Vagina (tissue), 2 donors: Measurements from ENCODE around the gene EBF4. TPM values are rescaled to one million over a fixed set of nuclear protein-coding genes. Genes with fewer than 3 reads are reported as not detected.
"Not testable (repeated sequence)": the region's sequence is repeated elsewhere in the genome, so short reads cannot be mapped to it uniquely, and the experiment has no call there.

Experiments
- DNase-seq, 2 donors: peaks; one replicate each; pipeline ENCODE4 v3.0.0-alpha.2; 2017; ENCODE audit errors: extremely low spot score in 2 of 2
- H3K27ac ChIP-seq: fragments of 200-600 bp; sonication (generic); one replicate; pipeline ENCODE4 v1.5.1; 2019
- H3K27me3 ChIP-seq: fragments of 200-600 bp; sonication (generic); one replicate; pipeline ENCODE4 v1.5.1; 2019
- H3K36me3 ChIP-seq, 2 donors: fragments of 200-600 bp; sonication (generic); one replicate each; pipeline ENCODE4 v1.5.1; 2017 to 2019
- H3K4me1 ChIP-seq: fragments of 200-600 bp; sonication (generic); one replicate; pipeline ENCODE4 v1.5.1; 2019
- H3K4me3 ChIP-seq, 2 donors: fragments of 200-600 bp; sonication (generic); 1 replicate in 1 of 2; 2 replicates in 1 of 2; pipeline ENCODE4 v1.5.1; 2016 to 2019
- H3K9me3 ChIP-seq: fragments of 200-600 bp; sonication (generic); one replicate; pipeline ENCODE4 v1.5.1; 2019
- CTCF ChIP-seq, 3 experiments: fragments of 450-650 bp in 2 of 3; fragments of 200-600 bp in 1 of 3; sonication (generic) in 1 of 3; IDR thresholded peaks; one replicate each; pipeline ENCODE4 v1.5.1; 2017 to 2019; ENCODE audit warnings: antibody characterized with exemption in 3 of 3, mild to moderate bottlenecking in 2 of 3, moderate library complexity in 2 of 3
- POLR2A ChIP-seq, 2 donors: fragments of 450-650 bp; IDR thresholded peaks; one replicate each; pipeline ENCODE4 v1.6.1; 2017; ENCODE audit warnings: antibody characterized with exemption in 2 of 2, mild to moderate bottlenecking in 2 of 2, moderate library complexity in 2 of 2
- POLR2AphosphoS5 ChIP-seq, 2 donors: sonication (generic); formaldehyde crosslinking; IDR thresholded peaks; one replicate each; pipeline ENCODE4 v1.9.0; 2017; ENCODE audit warnings: antibody characterized with exemption in 2 of 2, mild to moderate bottlenecking in 2 of 2, low read depth in 1 of 2; ENCODE audit not compliant: insufficient read depth in 1 of 2
- intact Hi-C: fragments of 100-400 bp; cut with DNase I; formaldehyde crosslinking; loops from one replicate; pipeline ENCODE4 v1.15.1; 2023
- total RNA-seq: library from RNA; depleted of rRNA; stranded (reverse); fragments of >200 nt; gene quantifications from one replicate; pipeline ENCODE4 v1.2.3, GENCODE V29; 2016

Gene EBF4
- total RNA-seq, 1 donor from 2014 or later, result 23.1 TPM

GRCh38 chr20:2695206-2695983 lies 2.8 kb downstream of the EBF4 start:
- TF ChIP-seq POLR2AphosphoS5 (IDR thresholded peaks at IDR 0.05; ENCODE audit: insufficient read depth in 1 of 2, low read depth in 1 of 2), result no peak
- no peak for TF ChIP-seq CTCF (IDR thresholded peaks at IDR 0.05)
- no peak for TF ChIP-seq POLR2A (IDR thresholded peaks at IDR 0.05)
- no peaks in the 10 kb centered on the region for H3K27me3 ChIP-seq
- H3K9me3 ChIP-seq, result no peaks in the 10 kb centered on the region
- H3K27ac ChIP-seq, result no peak overlapping the region
- peaks cover 17% of the 10 kb centered on the region for H3K4me1 ChIP-seq
- no peak for DNase-seq
- H3K36me3 ChIP-seq, result no peaks in the 10 kb centered on the region
- H3K4me3 ChIP-seq, result no peak overlapping the region
- intact Hi-C loops, result no loop called here

GRCh38 chr20:2695984-2696525 lies 3.5 kb downstream of the EBF4 start:
- intact Hi-C loops, H3K9me3 ChIP-seq, H3K4me3 ChIP-seq, H3K27ac ChIP-seq, H3K27me3 ChIP-seq, H3K36me3 ChIP-seq: not testable (repeated sequence)
- DNase-seq, result peak in 1 of 2 donors; percentile 25
- H3K4me1 ChIP-seq, result peaks cover 17% of the 10 kb centered on the region

- intact Hi-C loops, result no loop called here
- DNase-seq, result peak; percentile 52 to 62
- TF ChIP-seq POLR2AphosphoS5 (IDR thresholded peaks at IDR 0.05; ENCODE audit: insufficient read depth in 1 of 2, low read depth in 1 of 2) (no peak), CTCF (IDR thresholded peaks at IDR 0.05) (no peak), POLR2A (IDR thresholded peaks at IDR 0.05) (no peak)
- Histone ChIP-seq H3K36me3 (no peaks in the 10 kb centered on the region), H3K27me3 (no peaks in the 10 kb centered on the region), H3K4me1 (peaks cover 17% of the 10 kb centered on the region), H3K9me3 (no peaks in the 10 kb centered on the region), H3K4me3 (no peak overlapping the region), H3K27ac (no peak overlapping the region)
Measured at GRCh38 chr20:2696646-2697045, 4.1 kb downstream of the EBF4 start.

- H3K36me3 ChIP-seq, result no peaks in the 10 kb centered on the region
- H3K9me3 ChIP-seq, result no peaks in the 10 kb centered on the region
- no peak overlapping the region for H3K4me3 ChIP-seq
- intact Hi-C loops, result no loop called here
- no peak overlapping the region for H3K27ac ChIP-seq
- H3K4me1 ChIP-seq, result peaks cover 17% of the 10 kb centered on the region
- peak; percentile 70 to 93 for DNase-seq
- TF ChIP-seq POLR2AphosphoS5 (IDR thresholded peaks at IDR 0.05; ENCODE audit: insufficient read depth in 1 of 2, low read depth in 1 of 2) (no peak), CTCF (IDR thresholded peaks at IDR 0.05) (no peak), POLR2A (IDR thresholded peaks at IDR 0.05) (no peak)
- H3K27me3 ChIP-seq, result no peaks in the 10 kb centered on the region
Measured at GRCh38 chr20:2697768-2698167, 5.2 kb downstream of the EBF4 start.

- no peaks in the 10 kb centered on the region for H3K27me3 ChIP-seq
- no peak for TF ChIP-seq CTCF (IDR thresholded peaks at IDR 0.05)
- TF ChIP-seq POLR2A (IDR thresholded peaks at IDR 0.05), result no peak
- TF ChIP-seq POLR2AphosphoS5 (IDR thresholded peaks at IDR 0.05; ENCODE audit: insufficient read depth in 1 of 2, low read depth in 1 of 2), result no peak
- peaks cover 17% of the 10 kb centered on the region for H3K4me1 ChIP-seq
- no peaks in the 10 kb centered on the region for H3K9me3 ChIP-seq
- H3K36me3 ChIP-seq, result no peaks in the 10 kb centered on the region
- H3K4me3 ChIP-seq, result no peak overlapping the region
- H3K27ac ChIP-seq, result no peak overlapping the region
- intact Hi-C loops, result no loop called here
- DNase-seq, result peak; percentile 80 to 81
Measured at GRCh38 chr20:2698186-2698817, 5.7 kb downstream of the EBF4 start.
